ENCODE results near the gene PSMD13. TPM values are rescaled to one million over a fixed set of nuclear protein-coding genes. Genes with fewer than 3 reads are reported as not detected.

PSMD13 gene
- total and polyA plus RNA-seq, 2 of the 4 experiments (the other 2 are of a cell fraction) = 177 to 217 TPM

DNA sequence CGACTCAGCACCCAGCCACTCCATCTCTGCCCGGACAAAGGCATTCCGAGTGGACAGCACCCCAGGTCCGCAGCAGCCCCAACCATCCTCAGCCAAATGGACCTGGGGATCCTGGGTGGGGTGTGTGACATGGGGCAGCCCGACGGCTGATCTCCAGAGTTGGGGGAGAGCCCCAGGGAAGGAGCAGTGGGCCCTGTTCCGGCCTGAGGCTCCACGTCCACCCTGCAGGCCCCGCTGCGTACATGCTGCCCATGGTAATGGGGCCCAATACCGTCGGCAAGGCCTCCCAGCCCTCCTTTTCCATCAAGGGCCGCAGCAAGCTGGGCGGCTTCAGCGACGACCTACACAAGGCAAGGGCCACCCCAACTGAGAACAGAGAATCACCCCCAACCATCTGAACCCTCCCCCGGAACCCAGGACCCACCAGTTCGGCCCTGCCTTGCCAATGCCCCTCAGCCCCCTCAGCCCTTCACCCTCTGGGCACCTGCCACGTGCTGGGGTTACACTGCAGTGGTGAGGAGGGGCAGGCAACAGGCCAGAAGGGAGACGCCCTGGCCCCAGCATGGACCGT, 38.5 kb upstream of the PSMD13 start:
- H3K4ac ChIP-seq (ENCODE audit: low read depth, low read length) = no peak overlapping the region
- no peaks in the 10 kb centered on the region for H3K27me3 ChIP-seq (ENCODE audit: control insufficient read depth, insufficient read depth, low read length)
- no peak overlapping the region; the same call in 1 of the 2 replicates for H2AK5ac ChIP-seq (ENCODE audit: low read depth, low read length)
- DNase-seq (no peak), ATAC-seq (ENCODE audit: low read depth) (no peak)
- peaks cover 20% of the 10 kb centered on the region for H3K36me3 ChIP-seq (ENCODE audit: control insufficient read depth, insufficient read depth, low read length)
- no peak for TF ChIP-seq CHD1 (IDR thresholded peaks at IDR 0.05; ENCODE audit: low read depth, low read length)
- TF ChIP-seq POLR2A (IDR thresholded peaks at IDR 0.05; ENCODE audit: low read depth, low read length) = no peak
- no peak for TF ChIP-seq BHLHE40 (IDR thresholded peaks at IDR 0.05; ENCODE audit: low read depth, low read length)
- TF ChIP-seq RFX5 (IDR thresholded peaks at IDR 0.05; ENCODE audit: low read depth, low read length) = no peak
- TF ChIP-seq, protein P1, sequence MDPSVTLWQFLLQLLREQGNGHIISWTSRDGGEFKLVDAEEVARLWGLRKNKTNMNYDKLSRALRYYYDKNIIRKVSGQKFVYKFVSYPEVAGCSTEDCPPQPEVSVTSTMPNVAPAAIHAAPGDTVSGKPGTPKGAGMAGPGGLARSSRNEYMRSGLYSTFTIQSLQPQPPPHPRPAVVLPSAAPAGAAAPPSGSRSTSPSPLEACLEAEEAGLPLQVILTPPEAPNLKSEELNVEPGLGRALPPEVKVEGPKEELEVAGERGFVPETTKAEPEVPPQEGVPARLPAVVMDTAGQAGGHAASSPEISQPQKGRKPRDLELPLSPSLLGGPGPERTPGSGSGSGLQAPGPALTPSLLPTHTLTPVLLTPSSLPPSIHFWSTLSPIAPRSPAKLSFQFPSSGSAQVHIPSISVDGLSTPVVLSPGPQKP (IDR thresholded peaks at IDR 0.05; ENCODE audit: borderline replicate concordance, low read depth, low read length) = no peak
- H3K4me3 ChIP-seq (ENCODE audit: insufficient read depth, low read depth, low read length) = no peak overlapping the region
- H2BK120ac ChIP-seq (ENCODE audit: low read depth, low read length) = no peak overlapping the region
- no CpG with 5 or more reads among the region's 21 CpGs for WGBS, 2 experiments (ENCODE audit: extremely low coverage in 2 of 2, insufficient read length in 1 of 2)
- no peak overlapping the region for H3K9ac ChIP-seq (ENCODE audit: low read depth, low read length)
- in situ Hi-C loops (cut with MboI; ENCODE audit: low sequenced_read_pairs) (no loop called here), intact Hi-C loops (cut with micrococcal nuclease) (no loop called here), dilution Hi-C loops (cut with HindIII; ENCODE audit: low sequenced_read_pairs, unreplicated experiment) (no loop called here)
- no peaks in the 10 kb centered on the region for H3K9me3 ChIP-seq (ENCODE audit: control insufficient read depth, insufficient read depth, low read length)
- no peak overlapping the region for H2BK5ac ChIP-seq (ENCODE audit: low read depth, low read length, poor library complexity, severe bottlenecking)
- ChIA-PET POLR2A (ENCODE audit: unreplicated experiment) (no interaction called here), CTCF (no interaction called here)
- H2BK15ac ChIP-seq (ENCODE audit: low read depth, low read length) = no peak overlapping the region
- H2AK9ac ChIP-seq (replicated peaks; ENCODE audit: low read depth, low read length, poor library complexity) = no peak overlapping the region
- no peak overlapping the region for H3K4me2 ChIP-seq (ENCODE audit: low read depth, low read length)
- peaks cover 12% of the 10 kb centered on the region; the same call in 1 of the 2 replicates for H3K9me1 ChIP-seq (ENCODE audit: insufficient read depth, low read length)
- no peak overlapping the region for H3K56ac ChIP-seq (ENCODE audit: extremely low read depth, insufficient read depth, low read length)
- H3K23ac ChIP-seq (ENCODE audit: low read depth, low read length) = no peak overlapping the region
- H3K79me1 ChIP-seq (ENCODE audit: low read depth in 1 of 2, low read length in 2 of 2) = peaks cover 6 to 31% of the 10 kb centered on the region in 2 experiments; a peak in 2 of 4 replicates
- BruUV-seq (replicated peaks) = no TSS peak
- H2BK20ac ChIP-seq (ENCODE audit: low read depth, low read length) = no peak overlapping the region
- no peak overlapping the region for H3K27ac ChIP-seq (ENCODE audit: insufficient read depth, low read length)
- no peak overlapping the region for H2AFZ ChIP-seq (replicated peaks; ENCODE audit: low read length, poor library complexity)
- H4K5ac ChIP-seq (ENCODE audit: low read depth, low read length) = no peak overlapping the region
- H4K8ac ChIP-seq (ENCODE audit: low read depth in 2 of 2, low read length in 2 of 2) = no peak overlapping the region
- H3K14ac ChIP-seq (replicated peaks; ENCODE audit: low read depth, low read length) = no peak overlapping the region
- no peak overlapping the region for H4K91ac ChIP-seq (ENCODE audit: insufficient read depth, low read depth, low read length)
- H4K20me1 ChIP-seq (ENCODE audit: insufficient read depth, low read length) = peaks cover 25% of the 10 kb centered on the region
- H3K18ac ChIP-seq (ENCODE audit: low read depth, low read length) = no peak overlapping the region
- no peaks in the 10 kb centered on the region for H3K4me1 ChIP-seq (ENCODE audit: control insufficient read depth, insufficient read depth, low read length)
